HepG2 (cell line): ENCODE data around the gene HSPB6. TPM values are rescaled to one million over a fixed set of nuclear protein-coding genes. Genes with fewer than 3 reads are reported as not detected.

Experiments used
- AKAP8 ChIP-seq: sonication (generic); formaldehyde crosslinking; IDR thresholded peaks from 2 replicates; pipeline ENCODE4 v1.5.1; 2020; ENCODE audit warnings: mild to moderate bottlenecking, missing genetic modification reagents
- CBFB ChIP-seq: sonication (generic); formaldehyde crosslinking; IDR thresholded peaks from 2 replicates; pipeline ENCODE4 v1.4.0; 2020; ENCODE audit warnings: missing genetic modification reagents
- CC2D1A ChIP-seq: sonication (generic); formaldehyde crosslinking; IDR thresholded peaks from 2 replicates; pipeline ENCODE4 v1.8.1; 2023; ENCODE audit warnings: mild to moderate bottlenecking, missing genetic modification reagents
- ELF3 ChIP-seq: IDR thresholded peaks from 2 replicates; pipeline ENCODE4 v1.6.1; 2016; ENCODE audit warnings: missing genetic modification reagents, missing compliant biosample characterization
- FOXO1 ChIP-seq: sonication (generic); formaldehyde crosslinking; IDR thresholded peaks from 2 replicates; pipeline ENCODE4 v1.4.0; 2020; ENCODE audit warnings: missing genetic modification reagents
- KDM2A ChIP-seq: sonication (generic); formaldehyde crosslinking; IDR thresholded peaks from 2 replicates; pipeline ENCODE4 v1.4.0; 2020; ENCODE audit warnings: low read depth, missing genetic modification reagents, borderline replicate concordance
- KDM5A ChIP-seq: fragments of 200-600 bp; sonication (generic); IDR thresholded peaks from 2 replicates; pipeline ENCODE4 v1.7.0; 2018; ENCODE audit warnings: antibody characterized with exemption, mild to moderate bottlenecking, low read length, borderline replicate concordance
- PHF8 ChIP-seq: sonication (generic); formaldehyde crosslinking; IDR thresholded peaks from 2 replicates; pipeline ENCODE4 v1.5.0; 2020; ENCODE audit warnings: missing genetic modification reagents
- REST ChIP-seq, 2 experiments: IDR thresholded peaks; 2 replicates each; pipeline ENCODE4 v1.6.1; 2011 to 2012; ENCODE audit warnings: low read length in 2 of 2, borderline replicate concordance in 1 of 2, low read depth in 1 of 2, mild to moderate bottlenecking in 1 of 2, moderate library complexity in 1 of 2
- SRF ChIP-seq: IDR thresholded peaks from 2 replicates; pipeline ENCODE4 v1.6.1; 2011; ENCODE audit warnings: mild to moderate bottlenecking, low read depth, low read length, moderate library complexity
- TGIF2 ChIP-seq: IDR thresholded peaks from 2 replicates; pipeline ENCODE4 v1.6.1; 2016; ENCODE audit warnings: control low read depth, missing compliant biosample characterization
- TMF1 ChIP-seq: sonication (generic); formaldehyde crosslinking; IDR thresholded peaks from 2 replicates; pipeline ENCODE4 v1.8.1; 2022; ENCODE audit warnings: low read depth, missing genetic modification reagents
- ZNF276 ChIP-seq: sonication (generic); formaldehyde crosslinking; IDR thresholded peaks from 2 replicates; pipeline ENCODE4 v1.4.0; 2020; ENCODE audit warnings: mild to moderate bottlenecking, low read depth, missing genetic modification reagents
- ZNF30 ChIP-seq: sonication (generic); formaldehyde crosslinking; IDR thresholded peaks from 2 replicates; pipeline ENCODE4 v1.5.0; 2020; ENCODE audit warnings: mild to moderate bottlenecking, missing genetic modification reagents
- ZNF331 ChIP-seq: sonication (generic); formaldehyde crosslinking; IDR thresholded peaks from 2 replicates; pipeline ENCODE4 v1.4.0; 2020; ENCODE audit warnings: missing genetic modification reagents
- ZNF580 ChIP-seq: IDR thresholded peaks from 2 replicates; pipeline ENCODE4 v1.6.1; 2016; ENCODE audit warnings: low read depth, borderline replicate concordance
- ZNF597 ChIP-seq: sonication (generic); formaldehyde crosslinking; IDR thresholded peaks from 2 replicates; pipeline ENCODE4 v1.5.0; 2020; ENCODE audit warnings: missing genetic modification reagents
- ZNF770 ChIP-seq: sonication (generic); formaldehyde crosslinking; IDR thresholded peaks from 2 replicates; pipeline ENCODE4 v1.5.0; 2020; ENCODE audit warnings: mild to moderate bottlenecking, missing genetic modification reagents
- ZNF792 ChIP-seq: IDR thresholded peaks from 2 replicates; pipeline ENCODE4 v1.6.1; 2016
- polyA plus RNA-seq, 8 experiments: library from polyadenylated mRNA; depleted of rRNA in 3 of 8; stranded (reverse) in 7 of 8; unstranded in 1 of 8; fragments of >200 nt; fragmentation: Illumina TruSeq in 4 of 8; extraction: Trizol in 4 of 8; gene quantifications; 2 replicates each; pipeline versions ENCODE4 v1.2.1 to v1.2.3, GENCODE V29; 2011 to 2016; ENCODE audit warnings: low read depth in 4 of 8, missing spikeins in 1 of 8, mixed read lengths in 1 of 8; ENCODE audit not compliant: insufficient read depth in 1 of 8
- total RNA-seq, 5 experiments: library from RNA; depleted of rRNA; stranded (reverse); fragments of >200 nt; fragmentation: Illumina TruSeq; extraction: Trizol; gene quantifications; 2 replicates each; pipeline ENCODE4 v1.2.3, GENCODE V29; 2016; ENCODE audit warnings: low read depth in 1 of 5

HSPB6 gene
- total and polyA plus RNA-seq, 2 of the 13 experiments (the other 11 are each of a cell fraction or from before 2014, with no cell fraction given): 0.18 TPM; not detected in 1

GRCh38 chr19:35715981-35716800, 40.6 kb downstream of the HSPB6 start (continued):
- TF ChIP-seq ZNF597 (CRISPR knock-in tag): no peak
- TF ChIP-seq TGIF2 (CRISPR knock-in tag): no peak
- no peak; the same call in 1 of the 2 replicates for TF ChIP-seq ZNF792 (CRISPR knock-in tag)
- TF ChIP-seq FOXO1 (CRISPR knock-in tag): no peak
- TF ChIP-seq TMF1 (CRISPR knock-in tag): 0 out of 2 replicates have a peak, but pooled peaks have one; percentile 21
- 0 out of 2 replicates have a peak, but pooled peaks have one; percentile 15 for TF ChIP-seq ZNF276 (CRISPR knock-in tag)
- no peak for TF ChIP-seq REST (IDR thresholded peaks at IDR 0.05; ENCODE audit: borderline replicate concordance in 1 of 2, low read depth in 1 of 2, low read length in 2 of 2)
- TF ChIP-seq CBFB (CRISPR knock-in tag): no peak; the same call in none of the 2 replicates
- TF ChIP-seq ZNF331: peak; percentile 17; the same call in 1 of the 2 replicates
- TF ChIP-seq ZNF30 (CRISPR knock-in tag): no peak
- no peak for TF ChIP-seq PHF8 (CRISPR knock-in tag)
- peak; percentile 82 for TF ChIP-seq KDM2A (CRISPR knock-in tag)
- no peak for TF ChIP-seq ZNF580
- no peak for TF ChIP-seq SRF
- peak; percentile 60 for TF ChIP-seq AKAP8 (CRISPR knock-in tag)
- TF ChIP-seq ELF3 (CRISPR knock-in tag): no peak
- no peak for TF ChIP-seq ZNF770 (CRISPR knock-in tag)
- no peak for TF ChIP-seq CC2D1A (CRISPR knock-in tag)
- no peak for TF ChIP-seq KDM5A
